Adrenal gland (tissue), 12 donors: ENCODE measurements around the gene GALNT6. TPM values are rescaled to one million over a fixed set of nuclear protein-coding genes. Genes with fewer than 3 reads are reported as not detected.

Source experiments
- DNase-seq, 7 donors: peaks; one replicate each; pipeline ENCODE4 v3.0.0-alpha.2; 2019 to 2020
- H3K27ac ChIP-seq, 5 donors: fragments of 200-600 bp; sonication (generic) in 4 of 5; 1 replicate in 3 of 5; 2 replicates in 2 of 5; pipeline versions ENCODE4 v1.5.1 to v1.8.0; 2016 to 2020; ENCODE audit warnings: mild to moderate bottlenecking in 1 of 5
- H3K27me3 ChIP-seq: fragments of 200-600 bp; 2 replicates; pipeline ENCODE4 v1.8.0; 2021
- H3K36me3 ChIP-seq, 2 donors: fragments of 200-600 bp; replicated peaks in 1 of 2; 1 replicate in 1 of 2; 2 replicates in 1 of 2; pipeline versions ENCODE4 v1.5.1 to v1.8.0; 2018 to 2022
- H3K4me1 ChIP-seq, 2 donors: fragments of 200-600 bp; replicated peaks in 1 of 2; 1 replicate in 1 of 2; 2 replicates in 1 of 2; pipeline versions ENCODE4 v1.5.1 to v1.8.0; 2018 to 2021
- H3K4me3 ChIP-seq, 4 donors: fragments of 200-600 bp; sonication (generic) in 3 of 4; one replicate each; pipeline ENCODE4 v1.5.1; 2016 to 2018
- H3K9me3 ChIP-seq, 3 donors: fragments of 200-600 bp; sonication (generic) in 1 of 3; replicated peaks in 1 of 3; 1 replicate in 2 of 3; 2 replicates in 1 of 3; pipeline versions ENCODE4 v1.5.1 to v1.8.0; 2016 to 2021
- CTCF ChIP-seq, 6 experiments: fragments of 450-650 bp in 4 of 6; fragments of 200-600 bp in 2 of 6; sonication (generic) in 1 of 6; IDR thresholded peaks; 1 replicate in 5 of 6; 2 replicates in 1 of 6; pipeline versions ENCODE4 v1.5.1 to v1.8.0; 2016 to 2021; ENCODE audit warnings: antibody characterized with exemption in 6 of 6, mild to moderate bottlenecking in 2 of 6, moderate library complexity in 1 of 6
- POLR2A ChIP-seq, 2 donors: fragments of 450-650 bp; IDR thresholded peaks; one replicate each; pipeline ENCODE4 v1.6.1; 2017; ENCODE audit warnings: antibody characterized with exemption in 2 of 2, mild to moderate bottlenecking in 2 of 2, moderate library complexity in 1 of 2
- WGBS, 4 donors: extraction: QIAGEN DNeasy Blood & Tissue Kit in 2 of 4; methylation state at CpG; one replicate each; pipeline versions ENCODE4 v1.1.5 to v1.1.7; 2013 to 2017; 5-methylcytosine and 5-hydroxymethylcytosine counted together
- intact Hi-C, 2 donors: fragments of 100-400 bp; cut with DNase I; formaldehyde crosslinking; loops; one replicate each; pipeline versions ENCODE4 v1.14.1 to v1.15.0; 2022 to 2023
- polyA plus RNA-seq, 3 donors: library from polyadenylated mRNA; stranded (reverse); fragments of 200-250 nt in 2 of 3; fragments of 350-450 nt in 1 of 3; fragmentation: Illumina TruSeq in 1 of 3; extraction: RNeasy Lipid Tissue Mini Kit (QIAGEN cat#74804) in 1 of 3; gene quantifications; one replicate each; pipeline ENCODE4 v1.2.3, GENCODE V29; 2013 to 2014
- total RNA-seq, 9 donors: library from RNA; depleted of rRNA in 4 of 9; stranded (reverse); fragments of >200 nt in 4 of 9; fragments of 120-200 nt in 1 of 9; fragmentation: NEBNext Ultra II Directional in 1 of 9; extraction: Animal tissue kit (Norgen Biotek cat#: 25700) in 1 of 9; gene quantifications; one replicate each; pipeline versions ENCODE4 v1.1.0 to v1.2.4, GENCODE V29; 2013 to 2023
- donor health status: healthy with polysubstance abuse.
- donor health status: Bipolar disorder and iron deficiency.
- donor health status: DM: yes; HTN: yes; CAD: no.
- donor health status: DM: no; HTN: no; CAD: no.
- donor health status: DM: no; HTN: no; CAD: no.
- donor health status: DM: yes; HTN: yes; CAD: no.

The GALNT6 gene
- total and polyA plus RNA-seq, 12 donors, result 0.66 to 11.0 (median 5.1) TPM

- Histone ChIP-seq H3K27ac (peak within 1 kb of the TSS in 3 of 5 donors; percentile 14 to 84 (median 54)), H3K4me3 (peak within 1 kb of the TSS in 1 of 4 donors; percentile 39), H3K36me3 (no peaks in the 10 kb centered on the region), H3K9me3 (no peaks in the 10 kb centered on the region), H3K27me3 (no peaks in the 10 kb centered on the region), H3K4me1 (peaks cover 0 to 9% of the 10 kb centered on the region in 2 donors)
- DNase-seq, result peak in 4 of 7 donors; percentile 30 to 36 (median 32)
- TF ChIP-seq CTCF (IDR thresholded peaks at IDR 0.05) (no peak), POLR2A (IDR thresholded peaks at IDR 0.05) (no peak)
- intact Hi-C loops, result no loop called here
- 85 to 92% (median 87%) methylated on average over 46 to 60 of the region's 60 CpGs for WGBS, 4 donors
Measured at GRCh38 chr12:51323966-51324895, 67.0 kb downstream of the GALNT6 start, which contains the start of gene BIN2. BIN2 (minus strand) TSS chr12:51324174; CDS start chr12:51324102, 72 bp downstream.

- H3K9me3 ChIP-seq, result no peaks in the 10 kb centered on the region
- DNase-seq, result no peak
- H3K36me3 ChIP-seq, result no peaks in the 10 kb centered on the region
- H3K4me1 ChIP-seq, result peaks cover 0 to 9% of the 10 kb centered on the region in 2 donors
- H3K27ac ChIP-seq, result peak overlapping the region in 3 of 5 donors; percentile 14 to 84 (median 54)
- no peak for TF ChIP-seq CTCF (IDR thresholded peaks at IDR 0.05)
- no peak for TF ChIP-seq POLR2A (IDR thresholded peaks at IDR 0.05)
- H3K27me3 ChIP-seq, result no peaks in the 10 kb centered on the region
- intact Hi-C loops, result no loop called here
- H3K4me3 ChIP-seq, result peak overlapping the region in 1 of 4 donors; percentile 39
- 76 to 83% (median 82%) methylated on average over 14 to 15 of the region's 15 CpGs for WGBS, 4 donors
Measured at GRCh38 chr12:51323317-51323960, 67.8 kb downstream of the GALNT6 start.

- intact Hi-C loops, result no loop called here
- 77 to 82% (median 78%) methylated on average over 5 of the region's 5 CpGs for WGBS, 4 donors
- TF ChIP-seq POLR2A (IDR thresholded peaks at IDR 0.05), result no peak
- no peak for TF ChIP-seq CTCF (IDR thresholded peaks at IDR 0.05)
- no peak overlapping the region for H3K27ac ChIP-seq
- DNase-seq, result no peak
- no peak overlapping the region for H3K4me3 ChIP-seq
- no peaks in the 10 kb centered on the region for H3K27me3 ChIP-seq
- no peaks in the 10 kb centered on the region for H3K36me3 ChIP-seq
- peaks cover 0 to 9% of the 10 kb centered on the region in 2 donors for H3K4me1 ChIP-seq
- H3K9me3 ChIP-seq, result no peaks in the 10 kb centered on the region
Measured at GRCh38 chr12:51322452-51322851, 68.8 kb downstream of the GALNT6 start.

- 93 to 98% (median 94%) methylated on average over 3 of the region's 3 CpGs for WGBS, 4 donors
- Histone ChIP-seq H3K4me3 (no peak overlapping the region), H3K27me3 (no peaks in the 10 kb centered on the region), H3K36me3 (no peaks in the 10 kb centered on the region), H3K9me3 (no peaks in the 10 kb centered on the region), H3K27ac (no peak overlapping the region), H3K4me1 (peaks cover 0 to 5% of the 10 kb centered on the region in 2 donors)
- DNase-seq, result no peak
- intact Hi-C loops, result no loop called here
- TF ChIP-seq POLR2A (IDR thresholded peaks at IDR 0.05) (no peak), CTCF (IDR thresholded peaks at IDR 0.05) (no peak)
Measured at GRCh38 chr12:51321882-51322281, 69.3 kb downstream of the GALNT6 start.
